HCT116 (cell line): ENCODE data around the gene RIN3. TPM values are rescaled to one million over a fixed set of nuclear protein-coding genes. Genes with fewer than 3 reads are reported as not detected.

Source experiments
- ATAC-seq: fragments of 200-7000 bp; cut with Tn5 transposase; 2 replicates; pipeline ENCODE4 v1.9.1; 2020; ENCODE audit warnings: mild to moderate bottlenecking, moderate library complexity
- BruUV-seq: library from RNA; stranded (reverse); fragments of 400-500 nt; replicated peaks from 2 replicates; lab custom pipeline; 2021; lab: Mats Ljungman, UMichigan
- CTCF ChIA-PET: fragments of 300-600 bp; sonication (Branson Sonifier 250); formaldehyde crosslinking; loops from one replicate; lab custom pipeline; 2021; ENCODE audit warnings: antibody characterized with exemption; lab: Charles Lee
- POLR2A ChIA-PET: fragments of 300-600, 350-600 bp; sonication (Branson Sonifier 250); formaldehyde crosslinking; loops from one replicate; lab custom pipeline; 2021; ENCODE audit warnings: antibody characterized with exemption; lab: Charles Lee
- RAD21 ChIA-PET, 2 experiments: fragments of 300-600 bp; sonication (Branson Sonifier 250); formaldehyde crosslinking; loops; one replicate each; lab custom pipeline; 2023; ENCODE audit warnings: low total read pairs in 2 of 2; ENCODE audit not compliant: uncharacterized antibody in 2 of 2, unreplicated experiment in 2 of 2, low non-redundant PET in 1 of 2; lab: Charles Lee
- DNase-seq: peaks from one replicate; pipeline ENCODE4 v3.0.0-alpha.2; 2010; ENCODE audit warnings: low read depth, low spot score
- H2AFZ ChIP-seq: fragments of 200-600 bp; shearing (Covaris generic), sonication (generic); 2 replicates; pipeline ENCODE4 v1.6.1; 2017; ENCODE audit warnings: low read depth, mixed run types, mixed read lengths, antibody characterized with exemption, low read length; ENCODE audit not compliant: poor library complexity, severe bottlenecking
- H3K27ac ChIP-seq: 2 replicates; pipeline ENCODE4 v1.5.1; 2012; ENCODE audit warnings: low read depth, low read length
- H3K27me3 ChIP-seq: fragments of 200-600 bp; sonication (generic); 2 replicates; pipeline ENCODE4 v1.6.1; 2016; ENCODE audit warnings: mixed run types, low read length, mixed read lengths; ENCODE audit not compliant: insufficient read depth
- H3K36me3 ChIP-seq, 2 experiments: fragments of 200-500 bp in 1 of 2; fragments of 200-600 bp in 1 of 2; sonication (Bioruptor generic) in 1 of 2; sonication (generic) in 1 of 2; 2 replicates each; pipeline versions ENCODE4 v1.5.1 to v1.6.1; 2014 to 2016; ENCODE audit warnings: low read length in 2 of 2, inconsistent platforms in 1 of 2, mixed read lengths in 1 of 2, mixed run types in 1 of 2; ENCODE audit not compliant: insufficient read depth in 2 of 2, control insufficient read depth in 1 of 2
- H3K4me1 ChIP-seq, 2 experiments: fragments of 200-600 bp in 1 of 2; sonication (generic) in 1 of 2; 2 replicates each; pipeline versions ENCODE4 v1.5.1 to v1.6.1; 2012 to 2017; ENCODE audit warnings: low read length in 2 of 2, inconsistent platforms in 1 of 2, mild to moderate bottlenecking in 1 of 2, mixed read lengths in 1 of 2, mixed run types in 1 of 2, moderate library complexity in 1 of 2; ENCODE audit not compliant: insufficient read depth in 2 of 2, control insufficient read depth in 1 of 2
- H3K4me2 ChIP-seq: fragments of 200-600 bp; sonication (generic); 2 replicates; pipeline ENCODE4 v1.6.1; 2017; ENCODE audit warnings: mixed run types, low read length, mixed read lengths
- H3K4me3 ChIP-seq, 2 experiments: fragments of 200-600 bp in 1 of 2; sonication (generic) in 1 of 2; replicated peaks in 1 of 2; 2 replicates each; pipeline ENCODE4 v1.5.1; 2011 to 2016; ENCODE audit warnings: low read length in 2 of 2, control low read depth in 1 of 2, low read depth in 1 of 2, mild to moderate bottlenecking in 1 of 2, mixed read lengths in 1 of 2, mixed run types in 1 of 2
- H3K79me2 ChIP-seq: fragments of 200-600 bp; sonication (generic); 2 replicates; pipeline ENCODE4 v1.6.1; 2017; ENCODE audit warnings: mild to moderate bottlenecking, mixed run types, low read length, moderate library complexity, mixed read lengths; ENCODE audit not compliant: insufficient read depth
- H3K9ac ChIP-seq: fragments of 200-600 bp; sonication (generic); 2 replicates; pipeline ENCODE4 v1.6.1; 2016; ENCODE audit warnings: low read length, mixed read lengths
- H3K9me2 ChIP-seq: fragments of 200-600 bp; sonication (generic), shearing (Covaris generic); 2 replicates; pipeline ENCODE4 v1.6.1; 2017; ENCODE audit warnings: mixed run types, mild to moderate bottlenecking, moderate library complexity; ENCODE audit not compliant: insufficient read depth
- H3K9me3 ChIP-seq, 2 experiments: fragments of 200-500 bp in 1 of 2; fragments of 200-600 bp in 1 of 2; sonication (Bioruptor generic) in 1 of 2; sonication (generic) in 1 of 2; 2 replicates each; pipeline ENCODE4 v1.6.1; 2014 to 2017; ENCODE audit warnings: low read length in 2 of 2, mixed read lengths in 2 of 2, inconsistent platforms in 1 of 2, low read depth in 1 of 2, mild to moderate bottlenecking in 1 of 2, mixed run types in 1 of 2, moderate library complexity in 1 of 2; ENCODE audit not compliant: control insufficient read depth in 1 of 2, insufficient read depth in 1 of 2
- H4K20me1 ChIP-seq: fragments of 200-600 bp; sonication (generic), shearing (Covaris generic); 2 replicates; pipeline ENCODE4 v1.6.1; 2017; ENCODE audit warnings: mixed run types, mild to moderate bottlenecking, moderate library complexity; ENCODE audit not compliant: insufficient read depth
- CBX3 ChIP-seq: IDR thresholded peaks from 2 replicates; pipeline ENCODE4 v1.6.1; 2012; ENCODE audit warnings: low read depth
- EZH2 ChIP-seq: fragments of 200-600 bp; sonication (generic); IDR thresholded peaks from 2 replicates; pipeline ENCODE4 v1.6.1; 2017; ENCODE audit warnings: antibody characterized with exemption, mixed run types
- FOSL1 ChIP-seq: IDR thresholded peaks from 2 replicates; pipeline ENCODE4 v1.6.1; 2012; ENCODE audit warnings: low read depth
- JUND ChIP-seq: IDR thresholded peaks from 2 replicates; pipeline ENCODE4 v1.6.1; 2012
- POLR2AphosphoS5 ChIP-seq: IDR thresholded peaks from 2 replicates; pipeline ENCODE4 v1.6.1; 2011; ENCODE audit warnings: mild to moderate bottlenecking, low read depth, low read length, moderate library complexity
- RAD21 ChIP-seq: IDR thresholded peaks from 2 replicates; pipeline ENCODE4 v1.6.1; 2012; ENCODE audit warnings: low read depth, mild to moderate bottlenecking
- SIN3A ChIP-seq: IDR thresholded peaks from 2 replicates; pipeline ENCODE4 v1.6.1; 2012; ENCODE audit warnings: low read depth
- SP1 ChIP-seq: IDR thresholded peaks from 2 replicates; pipeline ENCODE4 v1.6.1; 2012; ENCODE audit warnings: low read depth
- SRF ChIP-seq: IDR thresholded peaks from 2 replicates; pipeline ENCODE4 v1.6.1; 2012; ENCODE audit warnings: low read depth
- YY1 ChIP-seq: IDR thresholded peaks from 2 replicates; pipeline ENCODE4 v1.6.1; 2011; ENCODE audit warnings: low read length, low read depth, moderate library complexity, mild to moderate bottlenecking; ENCODE audit not compliant: insufficient replicate concordance; ENCODE audit errors: extremely low read depth
- ZFX ChIP-seq: fragments of 450-650 bp; IDR thresholded peaks from 2 replicates; pipeline ENCODE4 v1.6.1; 2017
- ZNF274 ChIP-seq: fragments of 200-500 bp; sonication (Bioruptor generic); IDR thresholded peaks from 2 replicates; pipeline ENCODE4 v1.6.1; 2014; ENCODE audit warnings: mild to moderate bottlenecking, low read depth, low read length, inconsistent platforms
- intact Hi-C: fragments of 100-400 bp; cut with micrococcal nuclease; formaldehyde crosslinking; loops from 2 replicates; pipeline ENCODE4 v1.10.0; 2022
- total RNA-seq: library from RNA; stranded (reverse); gene quantifications from one replicate; pipeline ENCODE4 v1.2.1, GENCODE V29; 2021; ENCODE audit not compliant: unreplicated experiment
- TF ChIP-seq, protein P1 (sequence below): IDR thresholded peaks from 2 replicates; pipeline ENCODE4 v1.6.1; 2012
- TF ChIP-seq, protein P2 (sequence below), 3 experiments: fragments of 200-600 bp in 1 of 3; sonication (generic) in 1 of 3; IDR thresholded peaks in 2 of 3; conservative IDR thresholded peaks in 1 of 3; 2 replicates each; pipeline ENCODE4 v1.5.1; 2012 to 2017; ENCODE audit warnings: low read depth in 2 of 3, low read length in 2 of 3, antibody characterized with exemption in 1 of 3, borderline replicate concordance in 1 of 3, control low read depth in 1 of 3, mild to moderate bottlenecking in 1 of 3, mixed read lengths in 1 of 3, mixed run types in 1 of 3, moderate library complexity in 1 of 3; ENCODE audit not compliant: insufficient read depth in 1 of 3
- TF ChIP-seq, protein P3 (sequence below): IDR thresholded peaks from 2 replicates; pipeline ENCODE4 v1.6.1; 2012
- TF ChIP-seq, protein P4 (sequence below): IDR thresholded peaks from 2 replicates; pipeline ENCODE4 v1.6.1; 2012; ENCODE audit warnings: low read depth

Gene RIN3
- total RNA-seq, 1 experiment from 2014 or later, result 22.2 TPM

DNA sequence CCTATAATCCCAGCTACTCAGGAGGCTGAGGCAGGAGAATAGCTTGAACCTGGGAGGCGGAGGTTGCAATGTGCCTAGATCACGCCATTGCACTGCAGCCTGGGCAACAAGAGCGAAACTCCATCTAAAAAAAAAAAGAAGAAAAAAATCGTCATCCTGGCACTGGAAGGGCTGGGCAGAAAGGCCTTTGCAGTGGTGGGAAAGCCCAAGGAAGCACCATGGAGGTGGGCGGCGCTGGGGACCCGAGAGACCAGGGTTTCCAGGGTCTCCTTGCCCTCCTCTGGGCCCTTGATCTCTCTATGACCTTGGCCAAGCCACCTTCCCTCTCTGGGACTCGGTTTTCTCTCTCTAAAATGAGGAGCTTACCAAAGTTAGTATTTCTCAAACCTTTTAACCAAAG lies 169.5 kb downstream of the RIN3 start:
- intact Hi-C loops, result loop anchor here (5.0 to 10.0 kb wide), 4 partner anchors 98 to 546 kb away; no protein-coding TSS in a partner anchor
- no TSS peak for BruUV-seq

More for the DNA sequence above, 169.5 kb downstream of the RIN3 start:
- peaks cover 2 to 15% of the 10 kb centered on the region in 2 experiments; a peak in 1 of 4 replicates for H3K36me3 ChIP-seq
- H3K9me3 ChIP-seq, result no peaks in the 10 kb centered on the region
- H3K4me2 ChIP-seq, result no peak overlapping the region
- no peak overlapping the region for H3K27ac ChIP-seq
- H4K20me1 ChIP-seq, result no peaks in the 10 kb centered on the region
- TF ChIP-seq RAD21, result no peak
- TF ChIP-seq EZH2, result no peak
- no peak for TF ChIP-seq JUND
- TF ChIP-seq ZFX, result no peak
- TF ChIP-seq, protein P1, sequence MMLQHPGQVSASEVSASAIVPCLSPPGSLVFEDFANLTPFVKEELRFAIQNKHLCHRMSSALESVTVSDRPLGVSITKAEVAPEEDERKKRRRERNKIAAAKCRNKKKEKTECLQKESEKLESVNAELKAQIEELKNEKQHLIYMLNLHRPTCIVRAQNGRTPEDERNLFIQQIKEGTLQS, result no peak
- TF ChIP-seq, protein P2, sequence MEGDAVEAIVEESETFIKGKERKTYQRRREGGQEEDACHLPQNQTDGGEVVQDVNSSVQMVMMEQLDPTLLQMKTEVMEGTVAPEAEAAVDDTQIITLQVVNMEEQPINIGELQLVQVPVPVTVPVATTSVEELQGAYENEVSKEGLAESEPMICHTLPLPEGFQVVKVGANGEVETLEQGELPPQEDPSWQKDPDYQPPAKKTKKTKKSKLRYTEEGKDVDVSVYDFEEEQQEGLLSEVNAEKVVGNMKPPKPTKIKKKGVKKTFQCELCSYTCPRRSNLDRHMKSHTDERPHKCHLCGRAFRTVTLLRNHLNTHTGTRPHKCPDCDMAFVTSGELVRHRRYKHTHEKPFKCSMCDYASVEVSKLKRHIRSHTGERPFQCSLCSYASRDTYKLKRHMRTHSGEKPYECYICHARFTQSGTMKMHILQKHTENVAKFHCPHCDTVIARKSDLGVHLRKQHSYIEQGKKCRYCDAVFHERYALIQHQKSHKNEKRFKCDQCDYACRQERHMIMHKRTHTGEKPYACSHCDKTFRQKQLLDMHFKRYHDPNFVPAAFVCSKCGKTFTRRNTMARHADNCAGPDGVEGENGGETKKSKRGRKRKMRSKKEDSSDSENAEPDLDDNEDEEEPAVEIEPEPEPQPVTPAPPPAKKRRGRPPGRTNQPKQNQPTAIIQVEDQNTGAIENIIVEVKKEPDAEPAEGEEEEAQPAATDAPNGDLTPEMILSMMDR (IDR thresholded peaks at IDR 0.05 in 2 of 3, conservative IDR thresholded peaks at IDR 0.05 in 1 of 3; ENCODE audit: borderline replicate concordance in 1 of 3, insufficient read depth in 1 of 3, low read depth in 2 of 3, low read length in 2 of 3), result no peak
- no peak for TF ChIP-seq FOSL1
- TF ChIP-seq, protein P3, sequence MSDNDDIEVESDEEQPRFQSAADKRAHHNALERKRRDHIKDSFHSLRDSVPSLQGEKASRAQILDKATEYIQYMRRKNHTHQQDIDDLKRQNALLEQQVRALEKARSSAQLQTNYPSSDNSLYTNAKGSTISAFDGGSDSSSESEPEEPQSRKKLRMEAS, result no peak
- no peak for TF ChIP-seq SRF
- TF ChIP-seq YY1, result no peak
- TF ChIP-seq, protein P4, sequence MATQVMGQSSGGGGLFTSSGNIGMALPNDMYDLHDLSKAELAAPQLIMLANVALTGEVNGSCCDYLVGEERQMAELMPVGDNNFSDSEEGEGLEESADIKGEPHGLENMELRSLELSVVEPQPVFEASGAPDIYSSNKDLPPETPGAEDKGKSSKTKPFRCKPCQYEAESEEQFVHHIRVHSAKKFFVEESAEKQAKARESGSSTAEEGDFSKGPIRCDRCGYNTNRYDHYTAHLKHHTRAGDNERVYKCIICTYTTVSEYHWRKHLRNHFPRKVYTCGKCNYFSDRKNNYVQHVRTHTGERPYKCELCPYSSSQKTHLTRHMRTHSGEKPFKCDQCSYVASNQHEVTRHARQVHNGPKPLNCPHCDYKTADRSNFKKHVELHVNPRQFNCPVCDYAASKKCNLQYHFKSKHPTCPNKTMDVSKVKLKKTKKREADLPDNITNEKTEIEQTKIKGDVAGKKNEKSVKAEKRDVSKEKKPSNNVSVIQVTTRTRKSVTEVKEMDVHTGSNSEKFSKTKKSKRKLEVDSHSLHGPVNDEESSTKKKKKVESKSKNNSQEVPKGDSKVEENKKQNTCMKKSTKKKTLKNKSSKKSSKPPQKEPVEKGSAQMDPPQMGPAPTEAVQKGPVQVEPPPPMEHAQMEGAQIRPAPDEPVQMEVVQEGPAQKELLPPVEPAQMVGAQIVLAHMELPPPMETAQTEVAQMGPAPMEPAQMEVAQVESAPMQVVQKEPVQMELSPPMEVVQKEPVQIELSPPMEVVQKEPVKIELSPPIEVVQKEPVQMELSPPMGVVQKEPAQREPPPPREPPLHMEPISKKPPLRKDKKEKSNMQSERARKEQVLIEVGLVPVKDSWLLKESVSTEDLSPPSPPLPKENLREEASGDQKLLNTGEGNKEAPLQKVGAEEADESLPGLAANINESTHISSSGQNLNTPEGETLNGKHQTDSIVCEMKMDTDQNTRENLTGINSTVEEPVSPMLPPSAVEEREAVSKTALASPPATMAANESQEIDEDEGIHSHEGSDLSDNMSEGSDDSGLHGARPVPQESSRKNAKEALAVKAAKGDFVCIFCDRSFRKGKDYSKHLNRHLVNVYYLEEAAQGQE, result no peak
- no peak for TF ChIP-seq ZNF274
- no peak for TF ChIP-seq SIN3A
- TF ChIP-seq POLR2AphosphoS5, result no peak
- no peak for TF ChIP-seq SP1
- TF ChIP-seq CBX3, result no peak
- no peaks in the 10 kb centered on the region for H3K27me3 ChIP-seq
- ATAC-seq (no peak), DNase-seq (no peak)
- CTCF ChIA-PET, result no interaction called here
- POLR2A ChIA-PET, result no interaction called here
- RAD21 ChIA-PET, result no interaction called here
- H3K9ac ChIP-seq, result no peak overlapping the region
- H3K9me2 ChIP-seq, result no peaks in the 10 kb centered on the region
- no peak overlapping the region for H2AFZ ChIP-seq
- no peaks in the 10 kb centered on the region for H3K79me2 ChIP-seq
- H3K4me3 ChIP-seq, result no peak overlapping the region
- peaks cover 8 to 28% of the 10 kb centered on the region in 2 experiments; a peak in 3 of 4 replicates for H3K4me1 ChIP-seq
